ENCODE results near the gene ENDOD1.

- no peak for TF ChIP-seq CTCF (IDR thresholded peaks at IDR 0.05)
- no peak for TF ChIP-seq POLR2A (IDR thresholded peaks at IDR 0.05)
Observed at GRCh38 chr11:95142431-95142830, 52.8 kb downstream of the ENDOD1 start.

All from esophagus squamous epithelium (tissue), 4 donors.